ENCODE measurements around the gene SCLY.
"Not testable (repeated sequence)": the region's sequence is repeated elsewhere in the genome, so short reads cannot be mapped to it uniquely, and the experiment has no call there.

Gene SCLY

GRCh38 chr2:238113611-238114010, 52.8 kb downstream of the SCLY start:
- DNase-seq (ENCODE audit: low read depth) = no peak

GRCh38 chr2:238114331-238114841, 53.6 kb downstream of the SCLY start:
- no peak for DNase-seq (ENCODE audit: low read depth)

GRCh38 chr2:238114851-238115660, 54.3 kb downstream of the SCLY start:
- DNase-seq (ENCODE audit: low read depth) = no peak

GRCh38 chr2:238115709-238116108, 54.9 kb downstream of the SCLY start:
- not testable (repeated sequence) for DNase-seq (ENCODE audit: low read depth)

- DNase-seq (ENCODE audit: low read depth) = no peak
Observed at GRCh38 chr2:238116298-238117198, 55.7 kb downstream of the SCLY start.

- no peak for DNase-seq (ENCODE audit: low read depth)
Observed at GRCh38 chr2:238117199-238118154, 56.7 kb downstream of the SCLY start.

- DNase-seq (ENCODE audit: low read depth) = no peak
Observed at GRCh38 chr2:238119756-238120462, 59.1 kb downstream of the SCLY start.

GRCh38 chr2:238120463-238121298, 59.9 kb downstream of the SCLY start:
- no peak for DNase-seq (ENCODE audit: low read depth)

- no peak for DNase-seq (ENCODE audit: low read depth)
Observed at GRCh38 chr2:238121511-238122286, 60.9 kb downstream of the SCLY start.

GRCh38 chr2:238122287-238123217, 61.8 kb downstream of the SCLY start:
- no peak for DNase-seq (ENCODE audit: low read depth)

- DNase-seq (ENCODE audit: low read depth) = no peak
Observed at GRCh38 chr2:238123218-238123971, 62.6 kb downstream of the SCLY start.

- DNase-seq (ENCODE audit: low read depth) = no peak
Observed at GRCh38 chr2:238123991-238124470, 63.2 kb downstream of the SCLY start.

GRCh38 chr2:238124488-238125126, 63.8 kb downstream of the SCLY start:
- no peak for DNase-seq (ENCODE audit: low read depth)

- no peak for DNase-seq (ENCODE audit: low read depth)
Observed at GRCh38 chr2:238125127-238125885, 64.5 kb downstream of the SCLY start.

- DNase-seq (ENCODE audit: low read depth) = no peak
Observed at GRCh38 chr2:238126338-238126737, 65.5 kb downstream of the SCLY start.

GRCh38 chr2:238126775-238127164, 66.0 kb downstream of the SCLY start:
- DNase-seq (ENCODE audit: low read depth) = no peak
